SU-DHL-6 (cell line): ENCODE data around the gene PDC.

Experiments
- H2AFZ ChIP-seq: fragments of 200-600 bp; sonication (generic); 2 replicates; pipeline ENCODE4 v1.6.1; 2014; ENCODE audit warnings: low read depth, mild to moderate bottlenecking, moderate library complexity, mixed read lengths, antibody characterized with exemption, low read length; ENCODE audit not compliant: severe bottlenecking
- H3F3A ChIP-seq: fragments of 200-600 bp; shearing (Covaris generic); 2 replicates; pipeline ENCODE4 v1.6.0; 2016; ENCODE audit warnings: antibody characterized with exemption, mild to moderate bottlenecking; ENCODE audit not compliant: insufficient read depth
- H3K27ac ChIP-seq: fragments of 200-600 bp; sonication (generic); 2 replicates; pipeline ENCODE4 v1.5.1; 2016; ENCODE audit warnings: low read depth, mild to moderate bottlenecking, low read length, moderate library complexity, mixed read lengths
- H3K27me3 ChIP-seq: fragments of 200-600 bp; sonication (generic), shearing (Covaris generic); 2 replicates; pipeline ENCODE4 v1.6.0; 2014; ENCODE audit warnings: mild to moderate bottlenecking, low read length
- H3K36me3 ChIP-seq: fragments of 200-600 bp; sonication (generic); 2 replicates; pipeline ENCODE4 v1.6.1; 2014; ENCODE audit warnings: mild to moderate bottlenecking, low read length, mixed read lengths
- H3K4me2 ChIP-seq: fragments of 300-600, 200-600 bp; shearing (Covaris generic), sonication (generic); 2 replicates; pipeline ENCODE4 v1.6.0; 2014; ENCODE audit warnings: low read length, low read depth, mild to moderate bottlenecking; ENCODE audit not compliant: poor library complexity, severe bottlenecking
- H3K4me3 ChIP-seq: fragments of 200-600 bp; sonication (generic); 2 replicates; pipeline ENCODE4 v1.5.1; 2014; ENCODE audit warnings: antibody characterized with exemption, low read length, mild to moderate bottlenecking, mixed read lengths; ENCODE audit not compliant: insufficient read depth, poor library complexity, severe bottlenecking
- H3K79me2 ChIP-seq: fragments of 200-600 bp; sonication (generic); 2 replicates; pipeline ENCODE4 v1.6.1; 2014; ENCODE audit warnings: mild to moderate bottlenecking, low read length, moderate library complexity; ENCODE audit not compliant: insufficient read depth
- H3K9ac ChIP-seq: fragments of 200-600 bp; sonication (generic); 2 replicates; pipeline ENCODE4 v1.7.0; 2014; ENCODE audit warnings: mild to moderate bottlenecking, low read length
- H3K9me2 ChIP-seq: fragments of 200-600 bp; sonication (generic); replicated peaks from 2 replicates; pipeline ENCODE4 v1.6.1; 2014; ENCODE audit warnings: low read length; ENCODE audit not compliant: insufficient read depth
- H3K9me3 ChIP-seq: fragments of 200-600 bp; sonication (generic); 2 replicates; pipeline ENCODE4 v1.6.1; 2014; ENCODE audit warnings: low read length, mixed read lengths; ENCODE audit not compliant: insufficient read depth
- H4K20me1 ChIP-seq: fragments of 200-600 bp; sonication (generic); 2 replicates; pipeline ENCODE4 v1.6.1; 2014; ENCODE audit warnings: low read depth, mild to moderate bottlenecking, antibody characterized with exemption, low read length, moderate library complexity, mixed read lengths
- EZH2phosphoT487 ChIP-seq: fragments of 200-600 bp; sonication (generic), shearing (Covaris generic); conservative IDR thresholded peaks from 2 replicates; pipeline ENCODE4 v1.6.1; 2018; ENCODE audit warnings: mild to moderate bottlenecking, antibody characterized with exemption, low read length, moderate library complexity, mixed read lengths
- TF ChIP-seq, protein P1 (sequence below): fragments of 200-600 bp; sonication (generic); IDR thresholded peaks from one replicate; pipeline ENCODE4 v1.5.1; 2017; ENCODE audit warnings: antibody characterized with exemption, mild to moderate bottlenecking, low read length, moderate library complexity; ENCODE audit not compliant: insufficient read depth, poor library complexity, severe bottlenecking

The PDC gene

GRCh38 chr1:186461014-186461413, at the start of gene PDC:
PDC (minus strand) TSS chr1:186461114; CDS start chr1:186449459, 11,655 bp downstream.
- no peaks in the 10 kb centered on the region for H3K79me2 ChIP-seq
- H3K9me3 ChIP-seq = no peaks in the 10 kb centered on the region
- TF ChIP-seq, protein P1, sequence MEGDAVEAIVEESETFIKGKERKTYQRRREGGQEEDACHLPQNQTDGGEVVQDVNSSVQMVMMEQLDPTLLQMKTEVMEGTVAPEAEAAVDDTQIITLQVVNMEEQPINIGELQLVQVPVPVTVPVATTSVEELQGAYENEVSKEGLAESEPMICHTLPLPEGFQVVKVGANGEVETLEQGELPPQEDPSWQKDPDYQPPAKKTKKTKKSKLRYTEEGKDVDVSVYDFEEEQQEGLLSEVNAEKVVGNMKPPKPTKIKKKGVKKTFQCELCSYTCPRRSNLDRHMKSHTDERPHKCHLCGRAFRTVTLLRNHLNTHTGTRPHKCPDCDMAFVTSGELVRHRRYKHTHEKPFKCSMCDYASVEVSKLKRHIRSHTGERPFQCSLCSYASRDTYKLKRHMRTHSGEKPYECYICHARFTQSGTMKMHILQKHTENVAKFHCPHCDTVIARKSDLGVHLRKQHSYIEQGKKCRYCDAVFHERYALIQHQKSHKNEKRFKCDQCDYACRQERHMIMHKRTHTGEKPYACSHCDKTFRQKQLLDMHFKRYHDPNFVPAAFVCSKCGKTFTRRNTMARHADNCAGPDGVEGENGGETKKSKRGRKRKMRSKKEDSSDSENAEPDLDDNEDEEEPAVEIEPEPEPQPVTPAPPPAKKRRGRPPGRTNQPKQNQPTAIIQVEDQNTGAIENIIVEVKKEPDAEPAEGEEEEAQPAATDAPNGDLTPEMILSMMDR = no peak
- no peak for TF ChIP-seq EZH2phosphoT487
- no peak within 1 kb of the TSS for H3K27ac ChIP-seq
- no peak within 1 kb of the TSS for H3K9ac ChIP-seq
- no peaks in the 10 kb centered on the region for H3K27me3 ChIP-seq
- no peaks in the 10 kb centered on the region for H4K20me1 ChIP-seq
- H3K4me3 ChIP-seq = no peak within 1 kb of the TSS
- H3K9me2 ChIP-seq = no peaks in the 10 kb centered on the region
- H3K4me2 ChIP-seq = no peak within 1 kb of the TSS
- H3K36me3 ChIP-seq = no peaks in the 10 kb centered on the region
- no peaks in the 10 kb centered on the region for H3F3A ChIP-seq
- no peak within 1 kb of the TSS for H2AFZ ChIP-seq

DNA sequence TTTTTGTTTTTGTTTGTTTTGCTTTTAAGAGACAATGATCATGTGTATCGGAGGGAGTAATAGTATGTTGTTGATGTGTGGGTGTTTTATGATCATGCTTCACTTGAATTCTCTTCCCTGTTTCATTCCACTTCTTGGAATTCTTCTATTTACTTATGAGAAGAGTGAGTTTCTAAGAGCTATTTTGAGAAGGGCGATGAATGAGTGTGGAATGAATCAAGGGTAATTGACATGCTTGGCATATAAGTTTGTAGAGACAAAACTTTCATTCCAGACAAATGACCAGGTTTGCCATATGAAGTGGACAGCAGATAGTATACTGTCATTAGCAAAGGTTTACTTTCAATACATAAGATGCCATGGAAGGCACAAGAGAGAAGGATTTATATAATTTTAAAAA, 42.3 kb upstream of the PDC start:
- no peaks in the 10 kb centered on the region for H3K79me2 ChIP-seq
- H3K9ac ChIP-seq = no peak overlapping the region
- H3F3A ChIP-seq = no peaks in the 10 kb centered on the region
- no peaks in the 10 kb centered on the region for H4K20me1 ChIP-seq
- H3K27me3 ChIP-seq = no peaks in the 10 kb centered on the region
- H3K27ac ChIP-seq = no peak overlapping the region
- H3K36me3 ChIP-seq = no peaks in the 10 kb centered on the region
- no peaks in the 10 kb centered on the region for H3K9me3 ChIP-seq
- H3K4me2 ChIP-seq = no peak overlapping the region
- no peaks in the 10 kb centered on the region for H3K9me2 ChIP-seq
- no peak for TF ChIP-seq EZH2phosphoT487
- TF ChIP-seq, protein P1 = no peak
- H3K4me3 ChIP-seq = no peak overlapping the region
- H2AFZ ChIP-seq = no peak overlapping the region

DNA sequence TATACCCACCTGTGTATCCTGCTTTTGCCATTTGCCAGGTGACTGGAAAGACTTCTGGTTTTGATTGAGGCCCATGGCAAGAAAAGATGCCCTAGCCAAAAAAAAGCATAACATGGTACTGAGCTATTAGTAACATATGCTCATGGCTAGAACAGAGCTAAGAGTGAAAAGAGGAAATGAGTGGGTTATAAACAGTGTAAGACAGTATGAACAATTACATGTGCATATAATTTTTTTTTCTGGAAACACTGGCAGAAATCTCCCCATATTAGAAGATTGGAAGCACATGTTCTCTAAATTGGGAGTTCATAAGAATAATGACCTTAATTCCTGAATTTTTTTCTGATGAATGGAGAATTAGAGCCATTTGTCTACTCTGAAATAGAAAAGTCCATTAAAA, 41.2 kb upstream of the PDC start:
- Histone ChIP-seq H3K9ac (no peak overlapping the region), H3K36me3 (no peaks in the 10 kb centered on the region), H3K79me2 (no peaks in the 10 kb centered on the region), H3K4me2 (no peak overlapping the region), H3K27me3 (no peaks in the 10 kb centered on the region), H2AFZ (no peak overlapping the region), H3K9me2 (no peaks in the 10 kb centered on the region), H3K4me3 (no peak overlapping the region), H3F3A (no peaks in the 10 kb centered on the region), H4K20me1 (no peaks in the 10 kb centered on the region), H3K27ac (no peak overlapping the region), H3K9me3 (no peaks in the 10 kb centered on the region)
- TF ChIP-seq EZH2phosphoT487 = no peak
- TF ChIP-seq, protein P1 = no peak
